Stimulated activated CD4-positive, alpha-beta T cell treated with anti-CD3 and anti-CD28 coated beads, Interleukin-2, amount 100 ng/mL, for 4 hours (primary cell): ENCODE measurements around the gene C2CD3.

ENCODE experiments used
- DNase-seq: peaks from one replicate; pipeline ENCODE4 v3.0.0-alpha.2; 2020; ENCODE audit warnings: low read depth

Gene C2CD3

DNA sequence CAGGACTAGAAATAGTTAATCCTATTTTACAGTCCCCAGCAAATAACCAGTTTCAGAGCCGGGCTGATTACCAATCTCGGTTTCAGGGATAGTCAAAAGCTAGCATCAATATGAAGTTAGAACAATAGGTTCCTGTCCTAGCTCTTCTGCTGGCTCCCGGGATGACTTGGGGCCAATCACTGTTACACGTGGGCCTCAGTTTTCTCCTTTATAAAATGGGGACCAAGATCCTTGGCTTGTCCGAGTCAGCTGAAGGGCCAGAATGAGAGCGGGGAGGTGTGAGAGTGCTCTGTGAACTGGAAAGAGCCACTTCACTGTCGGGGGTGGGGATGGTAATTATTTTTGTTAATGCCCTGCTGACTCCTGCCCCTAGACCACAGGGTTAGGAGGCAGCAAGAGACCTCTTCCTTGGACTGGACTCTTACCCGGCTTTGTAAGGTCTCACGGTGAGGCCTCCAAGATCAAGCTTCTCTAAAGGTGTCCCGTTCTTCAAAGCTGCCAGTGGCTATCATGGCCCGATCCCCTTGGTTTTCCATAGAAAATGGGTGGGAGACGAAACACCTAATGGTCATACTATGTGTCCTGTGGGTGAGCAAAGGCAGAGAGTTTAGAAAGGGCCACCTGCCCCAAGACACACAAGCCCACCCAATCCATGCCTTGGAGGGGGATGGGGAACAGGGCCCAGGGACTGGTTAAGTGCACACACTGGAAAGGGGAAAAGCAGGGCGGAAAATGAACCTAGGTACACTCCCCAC lies 189.6 kb downstream of the C2CD3 start:
- DNase-seq = no peak

DNA sequence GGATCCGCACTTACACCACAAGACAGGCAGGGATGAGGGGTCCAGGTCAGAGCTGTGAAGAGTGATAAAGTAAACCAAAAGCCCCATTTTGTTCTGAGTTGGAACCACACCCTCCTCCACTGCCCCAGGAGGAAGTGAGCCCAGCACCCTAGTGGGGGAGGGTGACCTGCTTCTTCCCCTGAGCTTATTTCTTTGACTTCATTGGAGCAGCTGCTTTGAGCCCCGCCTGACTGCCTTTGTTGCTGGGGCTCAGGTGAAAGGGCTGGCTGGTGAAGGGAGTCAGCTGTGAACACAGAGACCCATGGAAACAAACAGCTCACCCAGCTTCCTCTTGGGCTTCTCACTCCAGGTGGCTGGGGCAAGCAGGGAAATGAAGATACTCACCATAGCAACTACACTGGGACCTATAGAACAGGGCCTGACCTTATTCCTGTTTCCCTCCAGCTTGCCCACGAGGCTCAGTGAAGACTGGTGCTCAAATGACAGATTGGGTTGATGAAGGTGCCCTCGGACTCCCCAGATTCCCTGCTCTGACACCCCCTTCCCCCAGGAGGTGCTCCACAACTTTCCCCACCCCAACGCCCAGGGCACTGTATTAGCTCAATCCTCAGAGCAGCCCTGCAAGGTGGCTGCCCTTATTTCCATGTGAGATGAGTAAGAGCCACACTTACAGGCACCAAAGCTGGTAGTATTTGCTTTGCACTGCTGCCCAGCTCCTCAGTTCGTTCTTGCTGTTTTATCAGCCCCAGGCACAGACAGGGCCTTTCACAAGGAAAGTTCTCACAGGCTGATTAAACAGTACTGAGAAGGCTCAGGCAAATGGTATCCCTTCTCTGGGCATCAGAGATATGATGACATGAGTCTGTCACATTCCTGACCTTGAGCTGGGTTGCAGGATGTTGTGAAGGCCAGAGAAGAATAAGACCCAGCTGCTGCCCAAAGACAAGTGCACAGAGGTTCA lies 190.5 kb downstream of the C2CD3 start:
- peak; percentile 67 for DNase-seq

DNA sequence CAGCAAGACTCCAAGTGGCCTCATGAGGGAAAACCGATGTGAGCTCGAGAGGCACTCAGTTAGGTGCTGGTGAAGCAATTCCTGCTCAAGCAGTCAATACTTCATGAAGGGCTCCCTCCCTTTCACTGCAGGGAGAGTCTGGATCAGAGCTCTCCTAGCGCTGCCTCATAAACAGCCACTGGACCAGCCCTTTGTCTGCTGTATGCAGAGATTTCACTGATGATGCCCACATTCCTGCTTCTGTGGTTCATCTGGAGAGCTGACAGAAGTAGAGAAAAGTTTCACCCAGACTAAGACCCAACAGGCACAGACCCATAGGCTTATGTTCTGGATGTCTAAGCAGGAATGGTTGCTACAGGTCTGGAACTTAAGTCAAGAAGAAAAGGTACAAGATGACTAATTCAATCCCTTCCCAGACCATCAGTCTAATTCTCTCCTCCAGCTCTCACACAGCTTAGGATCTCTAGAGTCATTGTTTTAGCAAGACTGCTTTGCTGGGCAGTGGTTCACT lies 192.2 kb downstream of the C2CD3 start:
- no peak for DNase-seq

DNA sequence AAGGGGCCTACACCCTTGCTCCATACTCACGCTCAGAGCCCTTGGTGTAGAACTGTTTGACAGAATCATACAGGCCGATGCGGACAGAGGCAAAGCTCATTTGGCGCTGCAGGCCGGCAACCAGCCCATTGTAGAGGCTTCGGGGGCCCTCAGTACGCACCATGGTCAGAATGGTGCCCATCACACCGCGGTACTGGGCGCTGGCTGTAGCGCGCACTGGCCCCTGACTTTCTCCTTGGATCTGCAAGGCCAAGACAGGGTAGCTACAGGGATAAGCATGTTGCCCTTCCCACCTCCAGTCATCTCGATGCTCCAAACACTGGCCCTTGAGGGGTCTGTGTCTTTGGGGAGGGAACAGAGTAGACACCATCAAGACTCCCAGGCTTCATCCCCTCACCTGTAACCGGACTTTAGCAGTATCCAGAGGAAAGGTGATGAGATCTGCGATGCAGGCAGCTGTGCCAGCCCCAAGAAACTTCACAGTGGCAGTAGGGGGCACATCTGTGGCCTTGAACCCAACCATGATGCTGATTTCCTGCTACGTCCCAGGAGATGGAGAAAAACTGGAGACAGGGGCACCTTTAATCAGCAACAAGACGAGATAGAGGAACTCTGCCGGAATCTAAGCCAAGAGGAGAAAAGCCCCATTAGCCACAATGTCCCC lies 192.8 kb downstream of the C2CD3 start:
- no peak for DNase-seq

DNA sequence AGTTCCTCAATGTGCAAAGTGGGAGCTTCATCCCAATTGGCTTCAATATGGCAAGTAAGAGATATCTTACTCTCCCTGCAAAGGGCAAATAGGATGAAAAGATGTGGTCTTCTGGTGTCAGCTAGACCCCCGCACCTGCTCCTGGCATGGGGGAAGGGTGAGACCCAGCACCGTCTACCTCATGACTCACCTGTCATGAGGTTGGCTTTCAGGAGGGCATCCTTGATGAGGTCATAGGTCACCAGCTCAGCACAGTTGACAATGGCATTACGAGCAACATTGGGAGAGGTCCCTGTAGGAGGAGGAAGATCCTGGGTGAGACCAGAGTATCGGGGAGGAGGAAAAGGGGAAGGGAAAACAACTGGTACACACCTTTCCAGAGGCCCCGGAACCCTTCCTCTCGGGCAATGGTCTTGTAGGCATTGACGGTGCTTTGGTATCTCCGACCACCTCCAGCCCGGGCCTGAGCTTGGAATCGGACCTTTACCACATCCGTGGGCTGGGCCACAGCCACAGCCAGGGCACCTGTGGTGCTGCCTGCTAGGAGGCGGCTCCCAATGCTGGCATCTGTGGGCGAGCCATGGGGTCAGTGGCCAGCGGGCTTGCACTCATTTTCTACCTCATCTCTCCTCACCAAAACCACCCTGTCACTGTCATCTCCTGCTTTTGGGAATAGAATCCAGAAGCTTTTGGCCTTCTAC lies 194.2 kb downstream of the C2CD3 start:
- DNase-seq = no peak

DNA sequence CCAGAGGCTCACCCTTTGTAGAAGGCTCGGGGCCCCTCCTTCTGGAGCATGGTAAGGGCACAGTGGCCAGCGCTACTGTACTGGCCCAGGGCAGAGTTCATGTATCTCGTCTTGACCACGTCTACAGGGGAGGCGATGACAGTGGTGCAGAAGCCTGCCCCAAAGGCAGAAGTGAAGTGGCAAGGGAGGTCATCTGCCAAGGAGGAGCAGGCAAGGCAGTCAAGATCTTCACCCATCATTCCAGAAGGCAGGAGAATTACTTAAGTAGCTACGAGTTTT lies 195.4 kb downstream of the C2CD3 start:
- DNase-seq = no peak

DNA sequence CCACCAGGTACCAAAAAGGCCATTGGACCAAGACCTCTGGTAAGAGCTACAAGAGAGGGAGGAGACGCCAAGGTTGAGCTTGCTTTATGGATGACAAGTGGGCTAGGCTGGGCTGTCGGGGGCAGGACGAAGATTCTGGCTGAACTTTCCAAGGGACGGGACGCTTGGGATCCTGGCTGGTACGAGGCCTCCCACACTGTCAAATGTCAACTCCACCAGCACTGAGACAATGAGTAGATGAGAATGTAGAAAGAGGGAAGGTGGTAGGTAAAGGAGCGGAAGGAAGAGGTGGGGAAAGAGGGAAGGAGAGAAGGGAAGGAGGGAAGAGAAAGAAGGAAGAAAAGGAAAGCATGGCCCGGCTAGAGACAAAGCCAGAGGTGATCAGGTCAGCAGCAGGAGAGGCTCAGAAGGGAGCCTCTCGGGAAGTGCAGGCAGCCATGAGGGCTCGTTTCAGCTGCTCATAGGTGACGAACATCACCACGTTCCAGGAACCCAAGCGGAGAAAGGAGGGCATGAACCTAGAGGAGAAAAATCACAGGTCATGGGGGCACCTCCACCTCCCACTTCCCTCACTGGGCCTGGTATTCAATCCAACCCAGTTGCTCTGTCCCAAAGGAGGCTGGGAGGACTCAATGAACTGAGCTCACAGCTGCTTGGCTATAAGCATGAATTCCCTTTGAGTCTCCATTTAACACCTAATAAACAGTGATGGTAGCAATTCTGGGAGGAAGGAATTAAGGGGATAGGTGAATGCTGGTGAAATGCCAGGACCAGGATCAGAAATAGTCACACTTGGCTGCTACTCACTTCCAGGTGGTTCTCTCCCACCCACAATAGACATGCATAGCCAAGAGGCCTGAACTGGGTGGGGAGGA lies 196.0 kb downstream of the C2CD3 start:
- no peak for DNase-seq

DNA sequence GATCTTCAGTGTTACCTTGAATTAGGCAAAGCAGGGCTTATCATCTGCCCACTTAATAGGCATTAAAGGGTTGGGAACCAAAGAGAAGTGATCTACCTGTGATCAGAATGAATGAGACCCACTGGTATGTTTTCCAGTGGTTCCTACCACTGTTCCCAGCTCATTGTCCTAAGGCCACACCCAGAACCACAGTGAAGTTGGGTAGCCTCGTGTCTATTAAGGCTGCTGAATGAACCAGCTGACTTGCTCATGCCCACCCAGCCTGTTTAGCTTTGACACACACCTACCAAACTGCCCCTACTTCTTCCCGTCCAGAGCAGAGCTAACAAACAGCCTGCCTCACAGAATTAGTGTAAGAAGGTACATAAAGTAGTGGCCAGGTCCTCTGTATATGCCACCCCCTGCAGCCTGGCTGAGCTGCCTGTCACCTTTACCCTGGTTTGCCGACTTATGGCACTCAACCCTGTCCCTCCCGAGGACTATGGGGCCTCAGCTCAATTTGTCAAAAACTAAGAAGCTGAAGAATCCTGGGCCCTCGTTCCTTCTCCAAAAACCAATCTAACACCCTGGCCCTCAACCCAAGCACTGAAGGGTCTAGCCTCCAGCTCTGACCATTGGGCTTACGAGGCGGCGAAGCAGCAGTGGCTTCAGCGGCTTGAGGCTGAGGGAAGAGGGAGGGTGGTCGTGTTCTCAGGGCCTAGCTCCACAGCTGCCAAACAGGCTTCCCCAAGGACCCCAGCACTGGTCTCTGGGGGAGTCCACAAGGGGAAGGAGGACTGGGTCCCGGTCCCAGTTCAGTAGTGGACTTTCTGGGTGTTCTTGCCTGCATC lies 198.0 kb downstream of the C2CD3 start:
- no peak for DNase-seq

DNA sequence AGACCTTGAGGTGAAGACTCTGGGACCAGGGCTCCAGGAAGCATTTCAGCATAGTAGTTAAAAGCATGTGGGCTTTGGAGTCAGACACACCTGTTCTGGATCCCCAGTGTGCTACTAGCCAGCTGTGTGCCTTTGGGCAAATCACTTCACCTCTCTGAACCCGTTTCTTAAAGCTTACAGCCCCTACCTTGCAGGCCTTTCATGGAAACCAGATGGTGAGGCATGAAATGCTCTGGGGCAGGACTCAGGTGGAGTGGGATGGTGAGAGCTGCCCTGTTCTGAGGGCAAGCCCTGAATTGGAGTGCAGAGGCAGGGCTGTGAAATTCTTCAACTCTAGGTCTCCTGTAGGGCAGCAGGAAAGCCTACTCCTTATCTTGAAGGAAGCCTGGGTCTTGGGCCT lies 198.6 kb downstream of the C2CD3 start:
- no peak for DNase-seq

DNA sequence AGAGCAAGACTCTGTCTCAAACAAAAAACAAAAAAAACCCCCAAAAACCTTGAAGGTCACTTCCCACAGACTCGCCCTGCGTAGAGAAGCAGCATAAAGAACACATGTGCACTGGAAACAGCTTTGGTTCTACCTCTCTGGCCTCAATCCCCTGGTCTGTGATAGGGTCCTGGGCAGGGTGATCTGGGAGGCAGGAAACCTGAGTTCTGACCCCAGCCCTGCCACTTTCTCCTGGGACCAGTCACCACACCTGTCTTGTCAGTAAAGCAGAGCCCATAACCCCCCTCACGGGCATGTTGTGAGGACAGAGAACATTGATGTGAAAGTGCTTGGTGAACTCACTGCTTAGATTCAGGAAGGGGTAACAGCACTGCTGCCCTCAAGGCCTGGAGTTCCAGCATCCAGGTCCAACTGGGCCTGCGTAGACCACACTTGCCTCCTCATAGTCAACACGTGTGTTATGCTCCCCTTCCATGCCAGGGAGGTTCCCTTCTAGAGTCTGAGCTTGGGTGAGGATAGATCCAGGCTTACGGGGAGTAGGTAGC lies 199.6 kb downstream of the C2CD3 start:
- DNase-seq = no peak

DNA sequence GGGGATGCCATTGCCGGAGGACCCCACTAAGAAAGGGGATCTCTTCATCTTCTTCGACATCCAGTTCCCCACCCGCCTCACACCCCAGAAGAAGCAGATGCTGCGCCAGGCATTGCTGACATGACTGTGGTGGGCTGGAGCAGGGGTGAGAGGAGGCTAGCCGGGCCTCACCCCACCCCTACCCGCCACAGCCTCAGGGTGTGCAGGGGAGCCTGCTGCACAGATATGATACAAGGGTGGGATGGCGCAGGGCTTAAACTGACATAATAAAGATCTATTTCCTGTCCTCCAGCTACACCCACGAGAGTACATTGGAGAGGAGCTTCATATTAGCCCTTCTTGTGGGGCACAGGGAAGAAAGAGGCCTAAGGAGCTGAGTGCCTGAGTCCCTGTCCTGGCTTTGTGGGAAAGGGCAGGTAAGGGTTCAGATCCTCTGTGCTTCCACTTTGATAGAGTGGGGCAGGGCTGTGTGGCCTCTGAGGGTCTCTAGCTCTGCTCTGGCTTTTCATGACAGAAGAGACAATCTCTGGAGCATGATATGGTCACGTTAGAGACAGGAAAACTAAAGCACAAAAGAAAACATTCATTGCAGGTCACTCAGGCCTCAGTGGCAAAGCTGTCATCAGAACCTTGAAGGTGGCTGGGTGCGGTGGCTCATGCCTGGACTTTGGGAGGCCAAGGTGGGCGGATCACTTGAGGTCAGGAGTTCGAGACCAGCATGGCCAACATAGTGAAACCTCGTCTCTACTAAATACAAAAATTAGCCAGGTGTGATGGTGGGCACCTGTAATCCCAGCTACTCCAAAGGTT lies 200.6 kb downstream of the C2CD3 start:
- DNase-seq = no peak

DNA sequence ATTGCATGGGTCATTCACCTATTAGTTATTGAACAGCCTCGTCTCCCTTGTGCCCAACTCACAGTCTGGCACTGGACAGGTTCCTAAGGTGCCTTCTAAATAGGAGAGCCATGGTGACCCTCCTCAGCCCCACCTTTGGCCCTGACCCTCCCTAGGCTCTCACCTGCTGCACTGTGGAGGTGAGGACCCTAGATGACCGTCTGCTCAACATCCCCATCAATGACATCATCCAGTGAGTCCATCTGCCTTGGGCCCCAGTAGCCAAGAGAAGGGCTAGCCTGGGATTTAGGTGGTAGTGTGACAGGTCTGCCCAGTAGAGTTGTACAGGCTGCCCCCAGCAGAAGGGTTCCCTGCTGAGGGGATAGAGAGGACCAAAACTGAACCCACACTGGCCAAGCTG lies 201.7 kb downstream of the C2CD3 start:
- no peak for DNase-seq

DNA sequence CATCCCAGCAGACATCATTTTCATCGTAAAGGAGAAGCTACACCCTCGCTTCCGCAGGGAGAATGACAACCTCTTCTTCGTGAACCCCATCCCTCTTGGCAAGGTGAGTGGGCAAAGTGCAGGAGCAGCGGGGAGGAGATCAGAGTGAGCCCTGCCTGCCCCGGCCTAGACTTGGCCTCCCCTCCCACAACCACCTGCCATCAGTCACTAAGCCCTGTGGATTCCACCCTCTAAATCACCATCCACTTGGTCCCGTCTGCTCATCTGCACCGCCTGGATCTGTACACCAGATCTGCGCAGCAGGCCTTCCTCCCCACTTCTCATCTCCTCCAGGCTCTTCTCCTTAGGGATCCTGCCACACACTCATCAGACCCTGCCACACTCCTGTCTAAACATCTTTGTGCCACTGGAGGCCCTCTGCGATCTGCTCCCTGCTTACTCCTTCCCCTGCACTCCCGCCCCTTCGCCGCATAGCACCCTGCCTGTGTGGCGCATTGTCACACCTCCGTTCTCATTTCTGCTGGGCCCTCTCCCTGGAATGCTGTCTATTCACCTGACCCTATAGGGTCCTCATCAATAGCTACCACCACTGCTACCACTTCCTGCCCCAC lies 202.3 kb downstream of the C2CD3 start:
- DNase-seq = no peak

DNA sequence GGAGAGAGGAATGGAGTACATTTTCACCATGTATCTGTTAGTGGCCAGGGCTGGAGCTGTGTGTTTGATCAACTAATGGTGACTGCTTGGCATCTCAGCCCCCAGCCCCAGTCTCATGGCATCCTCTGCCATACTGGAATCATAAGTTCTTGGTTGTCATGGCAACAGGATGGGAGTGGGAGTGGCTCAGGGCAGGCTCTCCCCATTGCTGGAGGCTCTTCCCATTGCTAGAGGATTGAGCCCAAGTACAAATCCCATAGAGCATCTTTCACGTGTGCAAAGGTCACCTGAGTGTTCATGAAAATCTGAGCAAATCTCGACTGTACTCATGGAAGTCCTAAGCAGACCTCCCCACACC lies 205.1 kb downstream of the C2CD3 start:
- no peak for DNase-seq

DNA sequence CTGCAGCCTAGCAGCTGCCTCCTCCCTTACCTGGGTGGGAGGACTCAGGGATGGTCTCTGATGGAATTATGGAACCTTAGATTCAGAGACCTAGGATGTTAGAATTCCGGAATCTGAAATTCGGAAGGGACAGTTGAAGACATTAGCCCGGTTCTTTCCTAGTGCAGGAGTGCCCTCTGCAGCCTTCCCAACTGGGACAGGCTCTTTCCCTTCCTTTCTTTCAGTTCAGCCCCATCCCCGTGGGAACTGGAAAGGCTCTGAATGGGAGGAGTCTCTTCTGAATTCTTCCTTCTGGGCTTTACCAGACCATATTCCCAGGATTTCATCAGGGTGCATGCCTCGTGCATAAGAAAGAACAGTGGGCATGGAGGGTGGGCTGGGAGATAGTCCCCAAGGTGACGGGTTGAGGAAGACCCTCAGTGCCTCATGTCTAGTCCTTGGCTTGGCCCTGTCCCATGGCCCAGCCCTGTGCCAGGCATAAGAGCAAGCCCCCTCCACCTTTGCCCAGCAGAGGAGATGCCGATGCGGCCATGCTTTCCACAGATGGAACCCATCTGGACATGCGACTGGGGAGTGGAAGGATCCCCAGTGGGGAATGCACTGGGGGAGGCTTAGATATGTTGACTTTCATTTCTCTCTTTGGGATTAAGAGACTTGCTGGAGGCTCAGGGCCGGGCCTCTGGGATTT lies 205.6 kb downstream of the C2CD3 start:
- no peak for DNase-seq

DNA sequence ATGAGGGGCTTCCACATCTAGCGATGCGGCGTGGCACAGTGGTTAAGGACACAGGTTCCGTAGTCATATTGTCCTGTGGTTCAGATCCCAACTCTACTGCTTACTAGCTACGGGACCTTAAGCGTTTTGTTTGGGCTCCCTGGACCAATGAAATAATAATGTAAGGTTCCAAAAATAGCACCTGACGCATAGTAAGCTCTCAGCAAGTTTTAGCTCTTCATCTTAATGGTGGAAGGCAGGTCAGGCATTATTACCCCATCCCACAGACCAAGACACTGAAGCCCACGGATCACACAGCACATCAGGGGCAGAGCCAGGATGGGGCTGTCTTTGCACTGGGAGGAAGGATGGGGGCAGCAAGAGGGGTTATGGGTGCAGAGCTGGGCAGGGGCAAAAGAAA lies 206.9 kb downstream of the C2CD3 start:
- DNase-seq = no peak
